HG02973 (cell line): ENCODE measurements around the gene DPEP1.

ENCODE experiments used
- ATAC-seq: cut with Tn5 transposase; IDR thresholded peaks from one replicate; pipeline ENCODE4 v1.9.1; 2021; ENCODE audit warnings: moderate library complexity; ENCODE audit not compliant: unreplicated experiment

The DPEP1 gene

GRCh38 chr16:89678258-89678657, 64.8 kb downstream of the DPEP1 start:
- no peak for ATAC-seq

DNA sequence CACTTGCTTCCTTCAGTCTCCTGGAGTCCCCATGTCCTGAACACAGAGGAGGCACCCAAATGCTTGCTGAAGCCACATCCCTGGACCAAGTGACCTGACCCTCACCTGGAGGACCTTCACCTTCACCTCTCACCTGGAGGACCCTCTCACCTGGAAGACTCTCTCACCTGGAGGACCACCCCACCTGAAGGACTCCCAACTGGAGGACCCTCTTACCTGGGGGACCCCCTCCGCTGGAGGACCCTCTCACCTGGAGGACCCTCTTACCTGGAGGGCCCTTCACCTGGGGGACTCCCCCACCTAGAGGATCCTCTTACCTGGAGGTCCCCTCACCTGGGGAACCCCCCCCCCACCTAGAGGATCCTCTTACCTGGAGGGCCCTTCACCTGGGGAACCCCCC, 72.5 kb downstream of the DPEP1 start:
- no peak for ATAC-seq

GRCh38 chr16:89686520-89687091, 73.2 kb downstream of the DPEP1 start, which contains the start of gene CDK10:
Gene CDK10 (plus strand): TSS chr16:89686689. CDS start chr16:89686711, 22 bp downstream.
- ATAC-seq: peak; percentile 69

DNA sequence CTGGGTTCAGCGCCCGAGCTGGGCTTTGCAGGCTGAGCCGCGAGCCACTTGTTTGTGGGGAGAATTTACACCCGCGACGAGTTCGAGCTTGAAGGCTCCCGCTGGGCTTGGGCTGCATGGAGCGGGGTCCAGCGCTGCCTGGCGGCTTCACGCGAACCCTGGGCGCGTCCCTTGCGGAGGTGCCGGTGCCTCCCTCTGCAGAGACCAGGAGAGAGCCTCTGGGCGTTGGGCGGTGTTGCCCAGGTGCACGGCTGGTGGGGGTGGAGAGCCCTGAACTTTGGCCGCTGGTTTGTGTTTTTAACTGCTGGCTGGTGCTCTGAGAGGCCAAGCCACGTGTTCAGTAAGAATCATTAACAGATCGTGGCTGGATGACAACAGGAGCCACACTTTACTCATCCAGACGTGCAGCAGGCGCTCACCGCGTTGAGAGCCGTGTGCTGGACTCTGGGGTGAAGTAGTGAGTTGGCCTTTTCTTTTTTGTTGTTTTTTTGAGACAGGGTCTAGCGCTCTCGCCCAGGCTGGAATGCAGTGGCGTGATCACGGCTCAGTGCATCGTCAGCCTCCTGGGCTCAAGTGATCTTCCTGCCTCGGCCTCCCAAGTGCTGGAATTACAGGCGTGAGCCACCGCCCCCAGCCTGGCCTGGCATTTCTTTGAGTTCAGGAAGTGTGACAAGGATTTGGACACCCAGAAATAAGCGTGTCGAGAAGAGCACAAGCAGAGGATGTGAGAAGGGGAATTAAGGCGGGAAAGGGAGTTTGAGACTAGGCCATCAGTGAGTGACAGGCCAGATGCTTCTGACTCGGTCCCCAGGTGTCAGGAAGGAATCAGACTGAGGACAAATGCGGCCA, 73.9 kb downstream of the DPEP1 start:
- ATAC-seq: peak; percentile 34
